Bronchial epithelial cell (primary cell): ENCODE results near the gene IFIT2. TPM values are rescaled to one million over a fixed set of nuclear protein-coding genes. Genes with fewer than 3 reads are reported as not detected.

Experiments used
- DNase-seq: peaks from one replicate; pipeline ENCODE4 v3.0.0-alpha.2; 2010; ENCODE audit warnings: low read depth
- FAIRE-seq: peaks from 2 replicates; lab custom pipeline; 2011; peaks lifted over from hg19 to GRCh38; lab: Jason Lieb, UNC
- H3K27me3 ChIP-seq: 2 replicates; pipeline ENCODE4 v1.5.1; 2011; ENCODE audit warnings: low read length; ENCODE audit not compliant: control insufficient read depth, insufficient read depth
- H3K36me3 ChIP-seq: 2 replicates; pipeline ENCODE4 v1.5.1; 2011; ENCODE audit warnings: low read length; ENCODE audit not compliant: control insufficient read depth, insufficient read depth
- H3K4me3 ChIP-seq: 2 replicates; pipeline ENCODE4 v1.5.1; 2011; ENCODE audit warnings: mild to moderate bottlenecking, low read depth, low read length, control low read depth
- total RNA-seq: library from RNA; depleted of rRNA; stranded (reverse); fragments of >200 nt; gene quantifications from 2 replicates; pipeline ENCODE4 v1.2.1, GENCODE V29; 2014
- TF ChIP-seq, protein P1 (sequence below): IDR thresholded peaks from 2 replicates; pipeline ENCODE4 v1.5.1; 2011; ENCODE audit warnings: mild to moderate bottlenecking, moderate library complexity, low read length, control low read depth, inconsistent platforms; ENCODE audit not compliant: insufficient read depth, severe bottlenecking

Gene IFIT2
- total RNA-seq, 1 donor from 2014 or later: 0.26 TPM

DNA sequence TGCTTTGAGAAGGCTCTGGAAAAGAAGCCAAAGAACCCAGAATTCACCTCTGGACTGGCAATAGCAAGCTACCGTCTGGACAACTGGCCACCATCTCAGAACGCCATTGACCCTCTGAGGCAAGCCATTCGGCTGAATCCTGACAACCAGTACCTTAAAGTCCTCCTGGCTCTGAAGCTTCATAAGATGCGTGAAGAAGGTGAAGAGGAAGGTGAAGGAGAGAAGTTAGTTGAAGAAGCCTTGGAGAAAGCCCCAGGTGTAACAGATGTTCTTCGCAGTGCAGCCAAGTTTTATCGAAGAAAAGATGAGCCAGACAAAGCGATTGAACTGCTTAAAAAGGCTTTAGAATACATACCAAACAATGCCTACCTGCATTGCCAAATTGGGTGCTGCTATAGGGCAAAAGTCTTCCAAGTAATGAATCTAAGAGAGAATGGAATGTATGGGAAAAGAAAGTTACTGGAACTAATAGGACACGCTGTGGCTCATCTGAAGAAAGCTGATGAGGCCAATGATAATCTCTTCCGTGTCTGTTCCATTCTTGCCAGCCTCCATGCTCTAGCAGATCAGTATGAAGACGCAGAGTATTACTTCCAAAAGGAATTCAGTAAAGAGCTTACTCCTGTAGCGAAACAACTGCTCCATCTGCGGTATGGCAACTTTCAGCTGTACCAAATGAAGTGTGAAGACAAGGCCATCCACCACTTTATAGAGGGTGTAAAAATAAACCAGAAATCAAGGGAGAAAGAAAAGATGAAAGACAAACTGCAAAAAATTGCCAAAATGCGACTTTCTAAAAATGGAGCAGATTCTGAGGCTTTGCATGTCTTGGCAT lies 4.8 kb downstream of the IFIT2 start:
- FAIRE-seq: no peak
- H3K4me3 ChIP-seq: no peak overlapping the region
- DNase-seq: no peak
- TF ChIP-seq, protein P1, sequence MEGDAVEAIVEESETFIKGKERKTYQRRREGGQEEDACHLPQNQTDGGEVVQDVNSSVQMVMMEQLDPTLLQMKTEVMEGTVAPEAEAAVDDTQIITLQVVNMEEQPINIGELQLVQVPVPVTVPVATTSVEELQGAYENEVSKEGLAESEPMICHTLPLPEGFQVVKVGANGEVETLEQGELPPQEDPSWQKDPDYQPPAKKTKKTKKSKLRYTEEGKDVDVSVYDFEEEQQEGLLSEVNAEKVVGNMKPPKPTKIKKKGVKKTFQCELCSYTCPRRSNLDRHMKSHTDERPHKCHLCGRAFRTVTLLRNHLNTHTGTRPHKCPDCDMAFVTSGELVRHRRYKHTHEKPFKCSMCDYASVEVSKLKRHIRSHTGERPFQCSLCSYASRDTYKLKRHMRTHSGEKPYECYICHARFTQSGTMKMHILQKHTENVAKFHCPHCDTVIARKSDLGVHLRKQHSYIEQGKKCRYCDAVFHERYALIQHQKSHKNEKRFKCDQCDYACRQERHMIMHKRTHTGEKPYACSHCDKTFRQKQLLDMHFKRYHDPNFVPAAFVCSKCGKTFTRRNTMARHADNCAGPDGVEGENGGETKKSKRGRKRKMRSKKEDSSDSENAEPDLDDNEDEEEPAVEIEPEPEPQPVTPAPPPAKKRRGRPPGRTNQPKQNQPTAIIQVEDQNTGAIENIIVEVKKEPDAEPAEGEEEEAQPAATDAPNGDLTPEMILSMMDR: no peak
- no peaks in the 10 kb centered on the region for H3K36me3 ChIP-seq
- no peaks in the 10 kb centered on the region for H3K27me3 ChIP-seq

DNA sequence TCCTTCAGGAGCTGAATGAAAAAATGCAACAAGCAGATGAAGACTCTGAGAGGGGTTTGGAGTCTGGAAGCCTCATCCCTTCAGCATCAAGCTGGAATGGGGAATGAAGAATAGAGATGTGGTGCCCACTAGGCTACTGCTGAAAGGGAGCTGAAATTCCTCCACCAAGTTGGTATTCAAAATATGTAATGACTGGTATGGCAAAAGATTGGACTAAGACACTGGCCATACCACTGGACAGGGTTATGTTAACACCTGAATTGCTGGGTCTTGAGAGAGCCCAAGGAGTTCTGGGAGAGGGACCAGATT lies 5.4 kb downstream of the IFIT2 start:
- TF ChIP-seq, protein P1: no peak
- Histone ChIP-seq H3K27me3 (no peaks in the 10 kb centered on the region), H3K4me3 (no peak overlapping the region), H3K36me3 (no peaks in the 10 kb centered on the region)
- FAIRE-seq (no peak), DNase-seq (no peak)

DNA sequence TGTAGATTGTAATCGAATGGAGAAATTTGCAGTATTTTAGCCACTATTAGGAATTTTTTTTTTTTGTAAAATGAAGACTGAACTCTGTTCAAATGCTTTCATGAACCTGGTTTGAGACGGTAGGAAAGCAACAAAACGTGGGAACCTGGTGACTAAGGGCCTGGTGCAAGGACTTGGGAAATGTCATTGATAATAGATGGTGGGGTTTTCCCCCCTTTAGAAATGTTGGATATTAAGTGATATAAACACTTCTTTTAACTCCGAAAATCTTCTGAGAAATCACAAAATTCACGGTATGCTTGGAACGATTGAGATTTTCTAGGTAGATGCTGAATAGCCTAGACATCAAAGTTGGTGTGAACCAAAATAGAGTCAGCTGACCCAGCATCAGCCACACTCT lies 6.4 kb downstream of the IFIT2 start:
- TF ChIP-seq, protein P1: no peak
- Histone ChIP-seq H3K4me3 (no peak overlapping the region), H3K36me3 (no peaks in the 10 kb centered on the region), H3K27me3 (no peaks in the 10 kb centered on the region)
- DNase-seq: no peak
- FAIRE-seq: no peak

DNA sequence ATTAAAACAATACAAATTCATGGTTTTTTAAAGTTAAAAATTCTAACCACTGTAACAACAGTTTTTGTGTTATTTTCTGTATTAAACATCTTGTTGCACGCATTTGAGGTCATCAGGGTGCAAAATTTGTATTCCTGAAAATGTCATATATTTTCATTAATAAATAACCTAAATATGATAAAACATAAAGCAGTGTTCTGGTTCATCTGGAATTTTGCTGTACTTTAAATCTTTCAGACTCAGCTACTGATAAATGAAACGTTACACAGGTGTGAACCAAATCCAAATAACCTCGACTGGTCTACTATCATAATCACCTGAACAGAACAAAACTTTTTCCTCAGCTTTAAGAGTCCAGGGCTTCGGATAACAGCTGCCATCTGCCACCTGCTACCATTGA lies 6.9 kb downstream of the IFIT2 start:
- H3K36me3 ChIP-seq: no peaks in the 10 kb centered on the region
- H3K27me3 ChIP-seq: no peaks in the 10 kb centered on the region
- TF ChIP-seq, protein P1: no peak
- no peak for FAIRE-seq
- DNase-seq: no peak
- no peak overlapping the region for H3K4me3 ChIP-seq

DNA sequence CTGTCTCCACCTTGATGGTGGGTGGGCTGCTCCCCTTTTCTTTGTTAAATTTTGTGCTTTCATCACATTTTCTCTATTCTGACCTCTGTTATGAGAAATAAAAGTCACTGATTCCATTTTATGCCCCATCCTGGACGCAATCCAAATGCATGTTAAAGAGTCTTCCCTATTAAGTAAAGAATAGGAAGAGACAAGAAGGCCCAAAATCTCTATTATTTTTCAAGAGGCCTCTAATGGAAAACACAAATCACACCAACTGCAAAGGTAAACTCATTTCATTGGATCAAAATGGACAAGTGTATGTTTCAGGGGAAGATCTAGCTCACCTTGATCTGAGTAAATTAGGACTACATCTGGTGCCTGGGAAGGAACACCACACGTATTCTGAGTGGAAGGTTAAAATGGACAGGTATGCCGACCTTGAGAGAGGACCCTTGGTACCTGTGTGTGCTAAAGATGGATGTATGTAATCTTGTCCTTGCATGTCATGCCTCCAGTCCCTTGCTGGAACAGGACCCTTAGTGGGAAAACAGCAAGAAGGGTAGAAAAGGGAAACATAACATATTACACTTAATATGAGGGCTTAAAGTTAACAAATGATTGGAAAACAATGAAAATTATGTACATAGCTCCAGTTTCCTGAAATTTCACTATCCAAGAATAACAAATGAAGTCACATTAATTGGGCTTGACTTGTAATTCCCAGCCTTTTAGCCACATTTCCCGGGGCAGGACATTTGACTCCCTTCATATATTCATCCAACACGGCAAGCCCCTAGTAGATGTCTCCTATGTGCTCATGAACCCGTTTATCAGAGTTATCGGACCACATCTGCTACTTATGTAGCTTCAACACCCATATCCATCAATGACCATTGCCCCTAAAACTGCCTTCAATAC lies 7.6 kb downstream of the IFIT2 start:
- Histone ChIP-seq H3K27me3 (no peaks in the 10 kb centered on the region), H3K36me3 (no peaks in the 10 kb centered on the region), H3K4me3 (no peak overlapping the region)
- DNase-seq (no peak), FAIRE-seq (no peak)
- TF ChIP-seq, protein P1: no peak
